Adipocyte (in vitro differentiated cells): ENCODE results near the gene CDKN2AIP.
A peak's percentile ranks its signal among the peaks of the same experiment; 100 is the strongest.
"Not testable (repeated sequence)": the region's sequence is repeated elsewhere in the genome, so short reads cannot be mapped to it uniquely, and the experiment has no call there.

ENCODE experiments used
- DNase-seq: peaks from one replicate; pipeline ENCODE4 v3.0.0-alpha.2; 2015; ENCODE audit warnings: low read depth
- H3K27me3 ChIP-seq: replicated peaks from 2 replicates; pipeline ENCODE4 v1.7.0; 2013; ENCODE audit warnings: mild to moderate bottlenecking, low read length, moderate library complexity; ENCODE audit not compliant: control insufficient read depth, insufficient read depth
- H3K36me3 ChIP-seq: 2 replicates; pipeline ENCODE4 v1.7.0; 2013; ENCODE audit warnings: low read length, mild to moderate bottlenecking, moderate library complexity; ENCODE audit not compliant: control insufficient read depth, insufficient read depth, severe bottlenecking
- H3K4me1 ChIP-seq: 2 replicates; pipeline ENCODE4 v1.7.0; 2013; ENCODE audit warnings: mild to moderate bottlenecking, low read length, moderate library complexity; ENCODE audit not compliant: control insufficient read depth, insufficient read depth
- H3K4me3 ChIP-seq: 2 replicates; pipeline ENCODE4 v1.7.0; 2013; ENCODE audit warnings: mild to moderate bottlenecking, low read length, moderate library complexity
- H3K9ac ChIP-seq: 2 replicates; pipeline ENCODE4 v1.7.0; 2013; ENCODE audit warnings: mild to moderate bottlenecking, low read length, moderate library complexity
- H3K9me3 ChIP-seq: 2 replicates; pipeline ENCODE4 v1.7.0; 2013; ENCODE audit warnings: mild to moderate bottlenecking, low read length, moderate library complexity; ENCODE audit not compliant: control insufficient read depth

Gene CDKN2AIP

DNA sequence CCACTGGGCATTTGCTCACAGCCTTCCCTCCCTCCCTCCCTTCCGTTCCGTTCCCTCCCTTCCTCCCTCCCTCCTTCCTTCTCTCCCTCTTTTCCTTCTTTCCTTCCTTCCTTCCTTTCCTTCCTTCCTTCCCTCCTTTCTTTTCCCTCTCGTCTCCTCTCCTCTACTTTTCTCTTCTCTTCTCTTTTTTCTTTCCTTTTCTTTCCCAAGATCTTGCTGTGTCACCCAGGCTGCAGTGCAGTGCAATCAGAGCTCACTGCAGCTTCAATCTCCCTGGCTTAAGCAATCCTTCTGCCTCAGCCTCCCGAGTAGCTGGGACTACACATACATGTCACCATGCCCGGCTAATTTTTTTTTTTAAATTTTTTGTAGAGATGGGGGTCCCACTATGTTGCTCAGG is 33.7 kb downstream of the CDKN2AIP start:
- DNase-seq, result no peak
- H3K4me1 ChIP-seq, result peaks cover 11% of the 10 kb centered on the region

GRCh38 chr4:183478926-183479325 is 34.5 kb downstream of the CDKN2AIP start:
- H3K4me1 ChIP-seq, result peaks cover 11% of the 10 kb centered on the region
- H3K27me3 ChIP-seq, result no peaks in the 10 kb centered on the region
- no peaks in the 10 kb centered on the region for H3K36me3 ChIP-seq
- no peaks in the 10 kb centered on the region for H3K9me3 ChIP-seq
- H3K4me3 ChIP-seq, result no peak overlapping the region
- peak overlapping the region; percentile 66 for H3K9ac ChIP-seq
- DNase-seq, result no peak

More for the DNA sequence above, 33.7 kb downstream of the CDKN2AIP start:
- no peaks in the 10 kb centered on the region for H3K27me3 ChIP-seq
- H3K4me3 ChIP-seq, result peak overlapping the region; percentile 66
- peak overlapping the region; percentile 66 for H3K9ac ChIP-seq
- no peaks in the 10 kb centered on the region for H3K9me3 ChIP-seq
- no peaks in the 10 kb centered on the region for H3K36me3 ChIP-seq

GRCh38 chr4:183482515-183483095 is 38.2 kb downstream of the CDKN2AIP start:
- not testable (repeated sequence) for DNase-seq, H3K27me3 ChIP-seq

DNA sequence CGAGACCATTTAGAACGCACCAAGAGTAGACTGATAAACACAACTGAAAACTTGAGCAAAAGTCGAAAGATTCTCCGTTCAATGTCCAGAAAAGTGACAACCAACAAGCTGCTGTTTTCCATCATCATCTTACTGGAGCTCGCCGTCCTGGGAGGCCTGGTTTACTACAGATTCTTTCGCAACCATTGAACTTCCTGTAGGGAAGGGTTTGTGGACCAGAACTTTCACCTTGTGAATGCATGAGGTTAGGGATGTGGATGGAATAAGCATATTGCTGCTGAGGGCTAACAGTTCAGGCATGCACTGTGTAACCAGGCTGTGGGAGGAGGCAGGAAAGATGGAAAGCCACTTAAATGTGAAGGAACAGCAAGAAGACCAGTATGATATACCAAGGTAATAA is 39.6 kb downstream of the CDKN2AIP start:
- H3K4me1 ChIP-seq, result peaks cover 1% of the 10 kb centered on the region
- H3K9ac ChIP-seq, result no peak overlapping the region
- H3K9me3 ChIP-seq, result no peaks in the 10 kb centered on the region
- no peak for DNase-seq
- no peak overlapping the region for H3K4me3 ChIP-seq
- H3K27me3 ChIP-seq, result no peaks in the 10 kb centered on the region
- no peaks in the 10 kb centered on the region for H3K36me3 ChIP-seq

More at GRCh38 chr4:183482515-183483095, 38.2 kb downstream of the CDKN2AIP start:
- H3K4me1 ChIP-seq, result peaks cover 11% of the 10 kb centered on the region
- not testable (repeated sequence) for H3K9me3 ChIP-seq, H3K9ac ChIP-seq, H3K36me3 ChIP-seq, H3K4me3 ChIP-seq

DNA sequence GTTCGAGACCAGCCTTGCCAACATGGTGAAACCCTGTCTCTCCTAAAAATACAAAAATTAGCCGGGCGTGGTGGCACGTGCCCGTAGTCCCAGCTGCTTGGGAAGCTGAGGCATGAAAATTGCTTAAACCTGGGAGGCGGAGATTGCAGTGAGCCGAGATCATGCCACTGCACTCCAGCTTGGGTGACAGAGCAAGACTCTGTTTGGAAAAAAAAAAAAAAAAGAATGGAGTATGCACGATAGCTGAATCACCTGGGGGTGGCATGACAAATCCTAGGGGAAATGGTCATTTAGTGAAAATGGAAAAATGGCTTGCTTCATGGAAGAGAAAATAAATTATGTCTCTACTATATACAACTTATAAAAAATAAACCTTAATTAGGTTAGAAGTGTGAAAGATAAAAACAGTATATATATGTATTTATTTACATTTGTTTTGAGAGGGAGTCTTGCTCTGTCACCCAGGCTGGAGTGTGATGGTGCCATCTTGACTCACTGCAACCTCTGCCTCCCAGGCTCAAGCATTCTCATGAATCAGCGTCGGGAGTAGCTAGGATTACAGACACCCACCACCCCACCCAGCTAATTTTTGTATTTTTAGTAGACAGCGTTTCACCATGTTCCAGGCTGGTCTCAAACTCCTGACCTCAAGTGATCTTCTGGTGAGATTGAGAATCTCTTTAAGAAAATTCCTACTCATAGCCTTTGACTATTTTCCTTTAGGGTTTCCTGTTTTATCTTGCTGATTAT is 41.1 kb downstream of the CDKN2AIP start:
- Histone ChIP-seq H3K36me3 (no peaks in the 10 kb centered on the region), H3K9ac (no peak overlapping the region), H3K4me1 (no peaks in the 10 kb centered on the region), H3K9me3 (no peaks in the 10 kb centered on the region), H3K4me3 (no peak overlapping the region), H3K27me3 (no peaks in the 10 kb centered on the region)
- peak; percentile 28 for DNase-seq

- Histone ChIP-seq H3K4me1 (peaks cover 8% of the 10 kb centered on the region), H3K9me3 (no peaks in the 10 kb centered on the region), H3K9ac (no peak overlapping the region), H3K4me3 (no peak overlapping the region), H3K27me3 (no peaks in the 10 kb centered on the region), H3K36me3 (no peaks in the 10 kb centered on the region)
- DNase-seq, result peak; percentile 92
These were observed 48.4 kb downstream of the CDKN2AIP start for GRCh38 chr4:183492791-183493222.

GRCh38 chr4:183493246-183493645 is 48.8 kb downstream of the CDKN2AIP start:
- Histone ChIP-seq H3K27me3 (no peaks in the 10 kb centered on the region), H3K4me1 (peaks cover 8% of the 10 kb centered on the region), H3K9me3 (no peaks in the 10 kb centered on the region), H3K36me3 (no peaks in the 10 kb centered on the region), H3K4me3 (no peak overlapping the region), H3K9ac (no peak overlapping the region)
- no peak for DNase-seq

GRCh38 chr4:183495184-183495583 is 50.7 kb downstream of the CDKN2AIP start:
- Histone ChIP-seq H3K9ac (no peak overlapping the region), H3K4me3 (no peak overlapping the region), H3K36me3 (no peaks in the 10 kb centered on the region), H3K4me1 (peaks cover 8% of the 10 kb centered on the region), H3K27me3 (no peaks in the 10 kb centered on the region), H3K9me3 (no peaks in the 10 kb centered on the region)
- no peak for DNase-seq
